ENCODE results near the gene MYH10.

The MYH10 gene

DNA sequence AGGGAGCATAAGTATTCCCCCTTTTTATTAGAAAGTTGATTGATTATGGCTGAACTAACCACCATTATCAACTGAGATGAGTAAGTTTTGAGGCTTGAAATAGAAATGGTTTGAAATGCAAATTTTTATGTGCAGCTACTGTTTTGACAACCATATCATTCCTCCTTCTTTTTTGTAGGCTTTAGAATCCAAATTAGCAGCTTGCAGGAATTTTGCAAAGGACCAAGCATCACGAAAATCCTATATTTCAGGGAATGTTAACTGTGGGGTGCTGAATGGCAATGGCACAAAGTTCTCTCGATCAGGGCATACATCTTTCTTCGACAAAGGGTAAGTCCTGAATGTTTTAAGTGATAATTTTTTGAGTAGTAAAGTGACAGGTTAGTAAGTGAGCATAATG lies 170.7 kb downstream of the MYH10 start:
- no peak overlapping the region for H3K4me3 ChIP-seq (ENCODE audit: low read depth, low read length)
- TF ChIP-seq CTCF (IDR thresholded peaks at IDR 0.05; ENCODE audit: borderline replicate concordance, insufficient read depth, low read depth, low read length): no peak

GRCh38 chr17:8459107-8459506 lies 171.4 kb downstream of the MYH10 start:
- no peak for TF ChIP-seq CTCF (IDR thresholded peaks at IDR 0.05; ENCODE audit: borderline replicate concordance, insufficient read depth, low read depth, low read length)
- H3K4me3 ChIP-seq (ENCODE audit: low read depth, low read length): no peak overlapping the region

DNA sequence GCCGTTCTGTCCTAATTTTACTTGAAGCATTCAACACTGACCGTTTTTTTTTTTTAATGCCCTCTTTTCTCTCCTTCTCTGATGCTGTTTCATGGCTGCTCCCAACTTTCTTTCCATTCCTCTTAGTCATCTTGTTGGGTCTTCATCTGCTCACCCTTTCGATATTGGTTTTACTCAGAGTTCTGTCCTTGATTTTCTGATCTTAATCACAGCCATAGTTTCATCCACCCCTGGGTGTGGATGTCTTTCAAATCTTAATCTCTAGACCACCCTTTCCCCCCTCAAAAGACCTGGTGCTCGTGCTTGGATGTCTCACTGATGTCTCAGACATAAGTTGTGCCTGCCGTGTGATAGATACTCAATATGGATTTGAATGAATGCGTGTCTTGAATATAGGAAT lies 172.4 kb downstream of the MYH10 start:
- no peak for TF ChIP-seq CTCF (IDR thresholded peaks at IDR 0.05; ENCODE audit: borderline replicate concordance, insufficient read depth, low read depth, low read length)
- H3K4me3 ChIP-seq (ENCODE audit: low read depth, low read length): no peak overlapping the region

- H3K4me3 ChIP-seq (ENCODE audit: low read depth, low read length): no peak overlapping the region
- no peak for TF ChIP-seq CTCF (IDR thresholded peaks at IDR 0.05; ENCODE audit: borderline replicate concordance, insufficient read depth, low read depth, low read length)
Measured at GRCh38 chr17:8455665-8456209, 174.8 kb downstream of the MYH10 start.

- H3K4me3 ChIP-seq (ENCODE audit: low read depth, low read length): no peak overlapping the region
- TF ChIP-seq CTCF (IDR thresholded peaks at IDR 0.05; ENCODE audit: borderline replicate concordance, insufficient read depth, low read depth, low read length): no peak
Measured at GRCh38 chr17:8453326-8453725, 177.2 kb downstream of the MYH10 start.

GRCh38 chr17:8451933-8452614 lies 178.5 kb downstream of the MYH10 start:
- H3K4me3 ChIP-seq (ENCODE audit: low read depth, low read length): no peak overlapping the region
- no peak for TF ChIP-seq CTCF (IDR thresholded peaks at IDR 0.05; ENCODE audit: borderline replicate concordance, insufficient read depth, low read depth, low read length)

DNA sequence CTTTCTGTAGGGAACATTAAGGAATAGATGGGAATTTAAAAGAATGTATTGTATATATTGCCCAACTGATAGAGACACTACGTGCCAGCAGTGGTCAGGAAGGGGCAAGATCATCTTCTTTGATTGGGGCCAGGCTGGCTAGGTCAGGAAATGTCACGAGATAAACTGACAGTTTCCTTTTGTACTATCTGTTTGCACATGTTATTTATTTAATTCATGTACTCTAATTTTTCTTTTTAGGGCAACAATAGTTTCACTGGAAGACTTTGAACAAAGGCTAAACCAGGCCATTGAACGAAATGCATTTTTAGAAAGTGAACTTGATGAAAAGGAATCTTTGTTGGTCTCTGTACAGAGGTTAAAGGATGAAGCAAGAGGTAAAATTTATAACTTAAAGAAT lies 182.2 kb downstream of the MYH10 start:
- no peak for TF ChIP-seq CTCF (IDR thresholded peaks at IDR 0.05; ENCODE audit: borderline replicate concordance, insufficient read depth, low read depth, low read length)
- H3K4me3 ChIP-seq (ENCODE audit: low read depth, low read length): no peak overlapping the region
